NT2/D1 (cell line): ENCODE measurements around the gene RANBP10.

Source experiments
- DNase-seq: peaks from one replicate; pipeline ENCODE4 v3.0.0-alpha.2; 2011; ENCODE audit warnings: low read depth, low spot score
- H3K27me3 ChIP-seq: 2 replicates; pipeline ENCODE4 v1.6.0; 2011; ENCODE audit warnings: mild to moderate bottlenecking; ENCODE audit not compliant: insufficient read length, insufficient read depth
- H3K36me3 ChIP-seq: 2 replicates; pipeline ENCODE4 v1.6.1; 2011; ENCODE audit warnings: mild to moderate bottlenecking, low read length, mixed read lengths; ENCODE audit not compliant: insufficient read depth, insufficient read length
- H3K4me1 ChIP-seq: 2 replicates; pipeline ENCODE4 v1.5.1; 2011; ENCODE audit not compliant: insufficient read depth, insufficient read length
- H3K4me3 ChIP-seq: 2 replicates; pipeline ENCODE4 v1.5.1; 2011; ENCODE audit warnings: low read depth; ENCODE audit not compliant: insufficient read length
- H3K9ac ChIP-seq: 2 replicates; pipeline ENCODE4 v1.6.0; 2011; ENCODE audit warnings: low read depth; ENCODE audit not compliant: insufficient read length
- H3K9me3 ChIP-seq: 2 replicates; pipeline ENCODE4 v1.5.1; 2011; ENCODE audit warnings: mild to moderate bottlenecking, low read length; ENCODE audit not compliant: insufficient read depth
- SUZ12 ChIP-seq: IDR thresholded peaks from 2 replicates; pipeline ENCODE4 v1.6.1; 2011; ENCODE audit not compliant: insufficient read length, insufficient read depth; ENCODE audit errors: extremely low read depth
- YY1 ChIP-seq: IDR thresholded peaks from 2 replicates; pipeline ENCODE4 v1.6.1; 2011; ENCODE audit not compliant: insufficient read length, insufficient read depth
- ZNF274 ChIP-seq: IDR thresholded peaks from 2 replicates; pipeline ENCODE4 v1.6.1; 2011; ENCODE audit warnings: mild to moderate bottlenecking, low read depth, low read length

RANBP10 gene

DNA sequence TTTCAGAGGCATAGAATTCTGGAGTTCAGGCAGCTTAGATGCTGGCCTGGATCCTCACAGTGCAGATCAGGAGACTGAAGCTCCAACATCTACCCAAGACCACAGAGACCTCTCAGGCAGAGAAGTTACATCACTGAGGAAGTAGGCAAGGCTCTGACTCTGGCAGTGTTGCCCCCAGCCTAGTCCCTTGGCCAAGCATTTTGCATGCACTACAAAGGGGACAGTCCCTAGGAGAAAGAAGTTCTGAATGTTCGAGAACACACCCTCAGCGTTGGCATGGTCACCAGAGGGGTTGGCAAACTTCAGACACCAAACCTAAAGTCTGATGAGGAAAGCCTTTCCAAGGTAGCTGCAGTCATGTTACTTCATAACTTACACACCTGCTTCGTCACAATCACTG lies 2.5 kb downstream of the RANBP10 start:
- no peak for DNase-seq
- H3K4me3 ChIP-seq, result no peak overlapping the region
- H3K36me3 ChIP-seq, result peaks cover 49% of the 10 kb centered on the region
- no peaks in the 10 kb centered on the region for H3K9me3 ChIP-seq
- H3K9ac ChIP-seq, result no peak overlapping the region
- TF ChIP-seq YY1 (no peak), ZNF274 (no peak), SUZ12 (no peak)
- H3K27me3 ChIP-seq, result no peaks in the 10 kb centered on the region
- peaks cover 7% of the 10 kb centered on the region for H3K4me1 ChIP-seq

DNA sequence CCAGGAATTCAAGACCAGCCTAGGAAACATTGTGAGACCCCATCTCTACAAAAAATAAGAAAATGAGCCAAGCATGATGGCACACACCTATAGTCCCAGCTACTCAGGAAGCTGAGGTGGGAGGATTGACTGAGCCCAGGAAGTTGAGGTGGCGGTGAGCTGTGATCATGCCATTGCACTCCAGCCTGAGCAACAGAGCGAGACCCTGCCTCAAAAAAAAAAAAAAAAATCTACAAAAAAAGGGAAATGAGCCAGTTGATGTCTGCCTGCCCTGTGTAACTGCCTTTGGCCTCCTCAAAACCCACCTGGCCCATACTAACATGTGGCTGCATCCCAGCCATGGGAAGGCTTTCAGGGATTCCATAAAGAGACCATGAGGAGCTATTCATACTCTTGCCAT lies 4.5 kb downstream of the RANBP10 start:
- TF ChIP-seq YY1 (no peak), SUZ12 (no peak), ZNF274 (no peak)
- Histone ChIP-seq H3K4me3 (no peak overlapping the region), H3K4me1 (peaks cover 7% of the 10 kb centered on the region), H3K9ac (no peak overlapping the region), H3K27me3 (no peaks in the 10 kb centered on the region), H3K36me3 (peaks cover 60% of the 10 kb centered on the region), H3K9me3 (no peaks in the 10 kb centered on the region)
- DNase-seq, result no peak

DNA sequence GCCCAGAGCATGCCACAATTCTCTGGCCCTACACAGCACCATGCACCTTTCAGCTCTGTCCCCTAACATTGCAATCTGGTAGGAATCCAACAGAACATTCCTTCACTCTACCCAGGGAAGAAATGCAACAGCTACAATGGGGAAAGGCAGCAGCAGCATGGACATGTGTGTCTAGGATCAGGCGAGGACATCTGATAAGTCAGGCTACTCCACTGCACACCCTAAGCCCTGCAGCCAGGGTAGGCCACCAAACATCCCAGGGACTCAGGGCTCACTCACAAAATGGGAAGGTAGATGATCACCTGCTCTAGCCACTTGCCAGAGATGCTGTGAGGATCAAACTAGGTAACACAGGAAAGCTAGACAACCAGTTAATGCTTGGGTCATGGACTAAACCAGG lies 5.1 kb downstream of the RANBP10 start:
- H3K27me3 ChIP-seq, result no peaks in the 10 kb centered on the region
- no peaks in the 10 kb centered on the region for H3K9me3 ChIP-seq
- H3K4me1 ChIP-seq, result peaks cover 7% of the 10 kb centered on the region
- H3K9ac ChIP-seq, result no peak overlapping the region
- peaks cover 60% of the 10 kb centered on the region for H3K36me3 ChIP-seq
- no peak overlapping the region for H3K4me3 ChIP-seq
- no peak for DNase-seq
- TF ChIP-seq ZNF274 (no peak), SUZ12 (no peak), YY1 (no peak)

DNA sequence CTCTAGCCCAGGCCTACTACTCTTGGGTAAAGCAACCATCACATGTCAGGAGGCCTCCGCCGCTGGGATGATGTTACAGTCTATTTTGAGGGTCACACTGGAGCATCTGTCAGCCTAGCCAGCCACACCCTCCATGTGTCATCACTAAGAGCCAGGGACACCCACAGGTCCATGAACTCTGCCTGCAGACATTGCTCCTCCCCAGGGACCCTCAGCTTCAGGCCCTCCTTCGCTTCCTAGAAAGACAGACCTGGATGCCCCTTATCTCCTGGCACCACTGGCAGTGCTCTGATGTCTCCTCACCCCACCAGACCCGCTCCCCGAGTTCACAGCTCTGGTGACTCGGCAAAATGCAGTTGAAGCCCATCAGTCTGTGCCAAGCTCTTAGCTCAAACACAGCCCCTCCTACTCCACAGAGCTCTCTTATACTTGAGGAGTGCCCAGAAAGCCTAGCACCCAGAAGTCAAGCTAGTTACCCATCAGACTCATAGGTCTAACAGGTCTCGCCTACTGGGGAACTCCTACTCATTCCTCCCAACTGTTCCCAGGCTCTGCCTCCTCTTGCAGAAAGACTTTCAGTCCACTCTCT lies 5.9 kb downstream of the RANBP10 start:
- Histone ChIP-seq H3K27me3 (no peaks in the 10 kb centered on the region), H3K4me1 (peaks cover 4% of the 10 kb centered on the region), H3K9ac (no peak overlapping the region), H3K9me3 (no peaks in the 10 kb centered on the region), H3K4me3 (no peak overlapping the region), H3K36me3 (peaks cover 60% of the 10 kb centered on the region)
- DNase-seq, result no peak
- TF ChIP-seq ZNF274 (no peak), YY1 (no peak), SUZ12 (no peak)

DNA sequence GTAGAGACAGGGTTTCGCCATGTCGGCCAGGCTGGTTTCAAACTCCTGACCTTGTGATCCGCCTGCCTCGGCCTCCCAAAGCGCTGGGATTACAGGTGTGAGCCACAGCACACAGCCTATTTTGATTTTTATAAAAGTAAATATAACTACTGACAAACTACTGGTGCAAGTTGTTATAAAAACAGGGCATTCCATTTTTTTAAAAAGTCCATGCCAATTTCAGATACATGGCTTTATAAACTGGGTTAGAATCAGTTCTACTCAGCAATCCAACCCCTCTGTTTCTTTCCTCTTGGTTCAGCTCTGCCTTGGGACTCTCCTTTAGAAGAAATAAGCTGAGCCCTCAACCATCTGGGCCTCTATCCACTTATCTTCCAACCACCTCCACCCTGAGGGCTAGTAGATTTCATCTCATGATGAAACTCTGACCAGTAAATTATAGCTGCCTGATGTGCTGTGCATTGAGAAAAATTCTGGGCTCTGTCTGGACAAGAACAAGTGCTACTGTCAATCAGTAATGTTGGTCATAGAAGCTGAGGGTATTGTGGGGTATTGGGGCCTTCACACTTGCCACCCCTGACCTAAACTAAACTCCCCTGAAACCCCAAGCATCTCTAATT lies 10.2 kb downstream of the RANBP10 start:
- Histone ChIP-seq H3K4me1 (no peaks in the 10 kb centered on the region), H3K9ac (no peak overlapping the region), H3K4me3 (no peak overlapping the region), H3K36me3 (peaks cover 23% of the 10 kb centered on the region), H3K27me3 (no peaks in the 10 kb centered on the region), H3K9me3 (no peaks in the 10 kb centered on the region)
- TF ChIP-seq YY1 (no peak), SUZ12 (no peak), ZNF274 (no peak)
- DNase-seq, result no peak

DNA sequence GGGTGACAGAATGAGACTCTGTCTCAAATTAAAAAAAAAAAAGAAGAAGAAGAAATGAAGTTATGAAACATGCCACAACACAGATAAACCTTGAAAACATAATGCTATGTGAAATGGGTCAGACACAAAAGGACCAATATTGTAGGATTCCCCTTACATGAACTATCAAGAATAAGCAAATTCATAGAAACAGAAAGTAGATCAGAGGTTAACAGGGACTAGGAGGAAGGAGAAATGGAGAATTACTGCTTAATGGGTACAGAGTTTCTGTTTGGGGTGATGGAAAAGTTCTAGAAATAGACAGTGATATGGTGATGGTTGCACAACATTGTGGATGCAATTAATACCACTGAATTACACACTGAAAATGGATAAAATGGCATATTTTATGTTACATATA lies 16.3 kb downstream of the RANBP10 start:
- Histone ChIP-seq H3K4me3 (no peak overlapping the region), H3K36me3 (no peaks in the 10 kb centered on the region), H3K4me1 (no peaks in the 10 kb centered on the region), H3K9me3 (no peaks in the 10 kb centered on the region), H3K9ac (no peak overlapping the region), H3K27me3 (no peaks in the 10 kb centered on the region)
- no peak for TF ChIP-seq YY1
- DNase-seq, result no peak

DNA sequence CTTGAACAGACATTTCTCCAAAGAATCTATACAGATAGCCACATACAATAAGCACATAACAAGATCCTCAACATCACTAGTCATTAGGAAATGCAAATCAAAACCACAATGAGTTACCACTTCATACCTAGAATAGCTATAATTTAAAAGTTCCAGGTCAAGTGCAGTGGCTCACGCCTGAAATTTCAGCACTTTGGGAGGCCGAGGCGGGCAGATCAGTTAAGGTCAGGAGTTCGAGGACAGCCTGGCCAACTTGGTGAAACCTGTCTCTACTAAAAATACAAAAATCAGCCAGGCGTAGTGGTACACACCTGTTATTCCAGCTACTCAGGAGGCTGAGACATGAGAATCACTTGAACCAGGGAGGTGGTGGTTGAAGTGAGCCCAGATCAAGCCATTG lies 19.9 kb downstream of the RANBP10 start:
- no peaks in the 10 kb centered on the region; the same call in 1 of the 2 replicates for H3K9me3 ChIP-seq

More for the DNA sequence above, 19.9 kb downstream of the RANBP10 start:
- H3K27me3 ChIP-seq, result no peaks in the 10 kb centered on the region
- TF ChIP-seq ZNF274 (no peak), SUZ12 (no peak), YY1 (no peak)
- H3K36me3 ChIP-seq, result peaks cover 5% of the 10 kb centered on the region
- no peak for DNase-seq
- no peak overlapping the region for H3K4me3 ChIP-seq
- H3K9ac ChIP-seq, result no peak overlapping the region
- H3K4me1 ChIP-seq, result peaks cover 5% of the 10 kb centered on the region
